ENCODE measurements around the gene APOO.

Gene APOO

DNA sequence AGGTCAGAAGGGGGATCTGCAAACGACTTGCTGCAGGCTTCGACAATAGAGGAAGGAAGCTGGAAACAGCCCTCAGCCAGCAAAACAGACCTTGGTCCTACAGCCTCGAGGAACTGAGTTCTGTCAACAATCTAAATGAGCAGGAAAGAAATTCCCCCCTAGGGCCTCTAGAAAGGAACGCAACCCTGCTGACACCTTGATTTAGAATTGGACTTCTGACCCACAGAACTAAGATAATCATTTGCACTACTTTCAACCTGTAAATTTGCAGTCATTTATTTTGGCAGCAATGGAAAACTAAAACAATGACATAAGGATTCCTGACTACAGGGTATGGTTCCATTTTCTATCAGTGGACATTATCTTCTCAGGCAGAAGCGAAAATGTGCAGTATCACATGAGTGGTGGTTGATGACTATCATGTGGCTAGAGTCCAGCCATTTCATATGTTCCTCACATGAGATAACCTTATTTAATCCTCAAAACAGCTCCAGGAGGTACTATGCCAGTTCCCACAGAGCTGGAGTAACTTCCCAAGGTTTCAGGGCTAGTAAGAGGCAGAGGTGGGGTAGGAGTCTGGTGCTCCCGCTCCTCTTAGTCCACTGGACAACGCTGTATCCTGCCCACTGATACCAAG is 63.1 kb downstream of the APOO start:
- H3K27ac ChIP-seq, result no peak overlapping the region
- no peak for TF ChIP-seq CTCF (IDR thresholded peaks at IDR 0.05)
- TF ChIP-seq ZFX (IDR thresholded peaks at IDR 0.05; ENCODE audit: borderline replicate concordance), result no peak

- TF ChIP-seq CTCF (IDR thresholded peaks at IDR 0.05) (no peak), ZFX (IDR thresholded peaks at IDR 0.05; ENCODE audit: borderline replicate concordance) (no peak)
These were observed 65.8 kb downstream of the APOO start for GRCh38 chrX:23841847-23842522.

DNA sequence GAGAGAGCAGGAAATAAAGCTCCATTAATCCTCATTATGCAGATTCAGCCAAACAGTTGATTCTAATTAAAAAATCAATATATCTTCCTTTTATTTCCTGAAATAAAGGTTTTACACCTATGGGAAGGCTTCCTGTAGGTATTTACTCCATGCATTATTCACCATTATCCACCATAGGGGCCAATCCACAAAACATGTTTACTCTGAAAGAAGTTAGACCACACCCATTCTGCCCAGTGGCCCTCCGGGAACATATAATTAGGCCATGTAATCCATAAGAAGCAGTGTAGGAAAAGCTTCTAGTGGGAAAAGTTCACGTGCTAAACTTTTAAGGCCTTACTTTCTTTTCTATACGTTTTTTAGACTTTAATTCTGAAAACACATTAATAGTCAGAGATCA is 67.1 kb downstream of the APOO start:
- H3K27ac ChIP-seq, result no peak overlapping the region
- no peak for TF ChIP-seq CTCF (IDR thresholded peaks at IDR 0.05)
- TF ChIP-seq ZFX (IDR thresholded peaks at IDR 0.05; ENCODE audit: borderline replicate concordance), result no peak

More at GRCh38 chrX:23841847-23842522, 65.8 kb downstream of the APOO start:
- H3K27ac ChIP-seq, result no peak overlapping the region

DNA sequence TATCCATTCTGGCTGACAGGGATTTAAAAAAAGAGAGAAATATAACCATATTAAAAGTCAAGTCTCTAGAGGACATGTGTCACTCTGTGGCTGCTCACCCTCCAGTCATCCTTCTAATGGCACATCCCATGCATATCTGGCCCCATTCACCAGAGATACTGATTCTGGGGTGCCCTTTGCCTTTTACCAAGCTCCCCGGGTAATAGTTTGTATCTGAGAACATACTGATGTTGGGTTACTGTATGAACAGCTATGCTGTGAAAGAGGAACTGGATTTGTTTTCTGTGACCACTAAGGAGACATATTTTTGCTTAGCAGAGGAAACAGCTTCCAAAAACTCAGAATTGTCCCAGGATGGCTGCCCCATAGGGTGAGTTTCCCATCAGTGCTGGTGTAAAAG is 68.8 kb downstream of the APOO start:
- H3K27ac ChIP-seq, result no peak overlapping the region
- TF ChIP-seq ZFX (IDR thresholded peaks at IDR 0.05; ENCODE audit: borderline replicate concordance) (no peak), CTCF (IDR thresholded peaks at IDR 0.05) (no peak)

DNA sequence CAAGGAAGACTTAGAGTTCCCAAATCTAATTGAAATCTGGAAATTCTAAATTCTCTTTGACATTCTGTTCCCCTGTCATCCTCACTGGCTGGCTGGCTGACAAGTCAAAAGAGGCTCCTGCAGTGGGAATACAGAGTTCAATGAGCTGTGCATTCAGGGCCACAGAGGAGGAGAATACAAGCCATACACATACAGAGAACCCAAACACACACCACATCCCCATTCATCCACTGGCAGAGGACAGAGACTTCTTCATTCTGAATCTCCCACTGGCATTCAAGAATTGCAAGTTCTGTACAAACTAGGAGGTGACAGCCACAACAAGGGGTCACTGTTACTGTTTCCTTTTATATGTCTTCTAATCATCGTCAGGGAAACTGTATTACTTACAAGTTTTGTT is 75.0 kb downstream of the APOO start:
- no peak overlapping the region for H3K27ac ChIP-seq
- TF ChIP-seq ZFX (IDR thresholded peaks at IDR 0.05; ENCODE audit: borderline replicate concordance) (no peak), CTCF (IDR thresholded peaks at IDR 0.05) (no peak)

GRCh38 chrX:23828881-23829280 is 78.9 kb downstream of the APOO start:
- TF ChIP-seq CTCF (IDR thresholded peaks at IDR 0.05) (no peak), ZFX (IDR thresholded peaks at IDR 0.05; ENCODE audit: borderline replicate concordance) (no peak)
- no peak overlapping the region for H3K27ac ChIP-seq

DNA sequence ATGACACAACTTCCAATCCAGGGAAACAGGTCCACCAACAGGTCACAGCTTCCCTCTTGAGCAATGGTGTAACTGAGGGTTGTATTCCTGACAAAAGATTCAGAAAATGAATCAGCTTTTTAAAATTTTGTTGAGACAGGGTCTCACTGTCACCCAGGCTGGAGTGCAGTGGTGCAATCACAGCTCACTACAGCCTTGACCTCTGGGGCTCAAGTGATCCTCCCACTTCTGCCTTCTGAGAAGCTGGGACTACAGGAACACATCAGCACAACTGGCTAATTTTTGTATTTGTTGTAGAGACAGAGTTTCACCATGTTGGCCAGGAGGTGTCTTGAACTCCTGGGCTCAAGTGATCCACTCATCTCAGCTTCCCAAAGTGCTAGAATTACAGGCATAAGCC is 81.1 kb downstream of the APOO start:
- TF ChIP-seq CTCF (IDR thresholded peaks at IDR 0.05) (no peak), ZFX (IDR thresholded peaks at IDR 0.05; ENCODE audit: borderline replicate concordance) (no peak)
- H3K27ac ChIP-seq, result no peak overlapping the region
